MCF 10A (cell line): ENCODE results near the gene PTGFRN. TPM values are rescaled to one million over a fixed set of nuclear protein-coding genes. Genes with fewer than 3 reads are reported as not detected.

Source experiments
- BruUV-seq: library from RNA; stranded (reverse); fragments of 400-500 nt; replicated peaks from 2 replicates; lab custom pipeline; 2021; lab: Mats Ljungman, UMichigan
- CTCF ChIA-PET: fragments of 300-600 bp; sonication (Branson Sonifier 250); formaldehyde crosslinking; extraction: SDS; loops from one replicate; lab custom pipeline; 2021; ENCODE audit warnings: antibody characterized with exemption, inconsistent platforms; lab: Yijun Ruan, JAX
- POLR2A ChIA-PET: fragments of 300-600, 350-650 bp; sonication (Branson Sonifier 250); formaldehyde crosslinking; extraction: SDS; loops from one replicate; lab custom pipeline; 2020; ENCODE audit warnings: antibody characterized with exemption, inconsistent platforms; lab: Yijun Ruan, JAX
- DNase-seq: peaks from one replicate; pipeline ENCODE4 v3.0.0-alpha.2; 2018; ENCODE audit not compliant: unreplicated experiment
- H3K27ac Mint-ChIP-seq: one replicate; pipeline ENCODE4 v1.8.0; 2022; ENCODE audit warnings: mild to moderate bottlenecking, low read depth, mixed read lengths; ENCODE audit not compliant: unreplicated experiment
- H3K27me3 Mint-ChIP-seq: one replicate; pipeline ENCODE4 v1.8.0; 2022; ENCODE audit warnings: mixed read lengths; ENCODE audit not compliant: insufficient read depth, unreplicated experiment
- H3K36me3 Mint-ChIP-seq: one replicate; pipeline ENCODE4 v1.8.0; 2022; ENCODE audit warnings: mild to moderate bottlenecking, moderate library complexity, mixed read lengths; ENCODE audit not compliant: insufficient read depth, unreplicated experiment
- H3K4me1 Mint-ChIP-seq: one replicate; pipeline ENCODE4 v1.8.0; 2022; ENCODE audit warnings: mixed read lengths; ENCODE audit not compliant: insufficient read depth, unreplicated experiment
- H3K4me3 Mint-ChIP-seq: one replicate; pipeline ENCODE4 v1.8.0; 2022; ENCODE audit warnings: mild to moderate bottlenecking, moderate library complexity, mixed read lengths; ENCODE audit not compliant: unreplicated experiment
- H3K9me3 Mint-ChIP-seq: one replicate; pipeline ENCODE4 v1.8.0; 2022; ENCODE audit warnings: mixed read lengths; ENCODE audit not compliant: unreplicated experiment
- CTCF ChIP-seq: fragments of 200-600 bp; IDR thresholded peaks from one replicate; pipeline ENCODE4 v1.8.0; 2022; ENCODE audit warnings: antibody characterized with exemption, mild to moderate bottlenecking; ENCODE audit not compliant: unreplicated experiment
- intact Hi-C: fragments of 100-400 bp; cut with micrococcal nuclease; formaldehyde crosslinking; loops from 2 replicates; pipeline ENCODE4 v1.14.1; 2022
- total RNA-seq: library from RNA; stranded (reverse); gene quantifications from 2 replicates; pipeline ENCODE4 v1.2.3, GENCODE V29; 2022

The PTGFRN gene
- total RNA-seq, 1 experiment from 2014 or later: 45.2 TPM

DNA sequence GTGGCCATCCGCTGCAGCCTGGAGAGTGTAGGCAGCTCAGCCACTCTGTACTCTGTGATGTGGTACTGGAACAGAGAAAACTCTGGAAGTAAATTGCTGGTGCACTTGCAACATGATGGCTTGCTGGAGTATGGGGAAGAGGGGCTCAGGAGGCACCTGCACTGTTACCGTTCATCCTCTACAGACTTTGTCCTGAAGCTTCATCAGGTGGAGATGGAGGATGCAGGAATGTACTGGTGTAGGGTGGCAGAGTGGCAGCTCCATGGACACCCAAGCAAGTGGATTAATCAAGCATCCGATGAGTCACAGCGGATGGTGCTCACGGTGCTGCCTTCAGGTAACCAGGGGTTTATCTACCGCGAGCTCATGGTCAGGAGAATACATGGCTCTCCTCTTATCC, 115.9 kb downstream of the PTGFRN start:
- Mint-ChIP-seq H3K4me3 (no peak overlapping the region), H3K9me3 (no peaks in the 10 kb centered on the region), H3K4me1 (no peaks in the 10 kb centered on the region), H3K27ac (no peak overlapping the region), H3K27me3 (no peaks in the 10 kb centered on the region), H3K36me3 (no peaks in the 10 kb centered on the region)
- no TSS peak for BruUV-seq
- POLR2A ChIA-PET: interaction anchor here (1.0 kb wide), 1 partner anchor 184 kb away, joined by 3 read pairs; no protein-coding TSS in a partner anchor
- TF ChIP-seq CTCF: no peak
- no peak for DNase-seq
- intact Hi-C loops: no loop called here
- CTCF ChIA-PET: no interaction called here

DNA sequence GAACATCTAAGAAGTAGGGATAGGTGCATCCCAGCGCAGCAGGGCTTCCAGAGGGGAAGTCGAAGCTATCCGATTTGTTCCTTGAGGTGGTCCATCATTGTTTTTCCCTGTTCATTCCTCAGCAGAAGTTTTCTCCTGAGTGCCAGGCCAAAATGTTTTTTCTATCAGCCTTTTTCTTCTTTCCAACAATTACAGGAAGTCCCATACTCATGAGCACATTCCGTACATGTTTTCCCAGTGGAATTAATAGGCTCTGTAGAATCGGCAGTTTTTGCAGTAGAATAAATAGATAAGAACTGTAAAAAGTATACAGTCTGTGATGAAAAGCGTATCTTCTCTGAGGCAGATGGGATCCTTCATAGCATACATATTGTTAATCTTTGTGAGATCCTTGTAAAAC, 116.6 kb downstream of the PTGFRN start:
- H3K27ac Mint-ChIP-seq: no peak overlapping the region
- no peaks in the 10 kb centered on the region for H3K27me3 Mint-ChIP-seq
- POLR2A ChIA-PET: no interaction called here
- no peaks in the 10 kb centered on the region for H3K36me3 Mint-ChIP-seq
- intact Hi-C loops: no loop called here
- no peaks in the 10 kb centered on the region for H3K9me3 Mint-ChIP-seq
- TF ChIP-seq CTCF: no peak
- no peak for DNase-seq
- H3K4me1 Mint-ChIP-seq: no peaks in the 10 kb centered on the region
- BruUV-seq: no TSS peak
- CTCF ChIA-PET: no interaction called here
- H3K4me3 Mint-ChIP-seq: no peak overlapping the region

- intact Hi-C loops: no loop called here
- no peak overlapping the region for H3K4me3 Mint-ChIP-seq
- DNase-seq: no peak
- no peak overlapping the region for H3K27ac Mint-ChIP-seq
- TF ChIP-seq CTCF: no peak
- CTCF ChIA-PET: no interaction called here
- no peaks in the 10 kb centered on the region for H3K27me3 Mint-ChIP-seq
- BruUV-seq: no TSS peak
- H3K36me3 Mint-ChIP-seq: no peaks in the 10 kb centered on the region
- POLR2A ChIA-PET: no interaction called here
- no peaks in the 10 kb centered on the region for H3K4me1 Mint-ChIP-seq
- no peaks in the 10 kb centered on the region for H3K9me3 Mint-ChIP-seq
Measured at GRCh38 chr1:117029685-117030084, 120.0 kb downstream of the PTGFRN start.

DNA sequence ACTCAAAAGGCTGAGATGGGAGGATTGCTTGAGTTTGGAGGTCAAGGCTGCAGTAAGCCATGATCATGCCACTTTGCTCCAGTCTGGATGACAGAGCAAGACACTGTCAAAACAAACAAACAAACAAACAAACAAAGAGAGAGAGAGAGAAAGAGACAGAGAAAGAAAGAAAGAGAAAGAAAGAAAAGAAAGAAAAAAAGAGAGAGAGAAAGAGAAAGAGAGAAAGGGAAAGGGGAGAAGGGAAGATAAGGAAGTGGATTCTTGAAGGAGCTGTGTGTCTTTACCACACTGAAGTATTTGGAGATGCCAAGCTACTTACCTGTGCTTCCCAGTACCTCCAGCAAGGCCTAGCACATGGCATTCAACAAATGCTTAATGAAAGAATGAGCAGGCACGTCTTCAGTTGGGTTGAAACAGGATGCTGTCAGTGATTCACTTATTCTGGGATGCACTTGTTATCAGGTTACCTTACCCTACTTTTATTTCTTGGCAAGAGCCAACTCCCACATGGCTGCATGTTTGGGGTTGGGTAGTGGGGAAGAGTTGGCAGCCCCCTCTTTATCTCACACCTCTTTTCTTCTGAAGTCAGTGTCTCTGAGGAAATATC, 120.7 kb downstream of the PTGFRN start:
- Mint-ChIP-seq H3K9me3 (no peaks in the 10 kb centered on the region), H3K4me3 (no peak overlapping the region), H3K27ac (no peak overlapping the region), H3K4me1 (no peaks in the 10 kb centered on the region), H3K27me3 (no peaks in the 10 kb centered on the region), H3K36me3 (no peaks in the 10 kb centered on the region)
- DNase-seq: no peak
- CTCF ChIA-PET: no interaction called here
- POLR2A ChIA-PET: no interaction called here
- TF ChIP-seq CTCF: no peak
- intact Hi-C loops: no loop called here
- no TSS peak for BruUV-seq
